Left forelimb (tissue), 1 donor: Measurements from ENCODE around the gene MRPS2.
"Not testable (repeated sequence)": the region's sequence is repeated elsewhere in the genome, so short reads cannot be mapped to it uniquely, and the experiment has no call there.

Source experiments
- DNase-seq: peaks from one replicate; pipeline ENCODE4 v3.0.0-alpha.2; 2018; ENCODE audit warnings: low spot score

The MRPS2 gene

GRCh38 chr9:135499326-135500070 is 984 bp upstream of the MRPS2 start:
- DNase-seq, result peak; percentile 94

DNA sequence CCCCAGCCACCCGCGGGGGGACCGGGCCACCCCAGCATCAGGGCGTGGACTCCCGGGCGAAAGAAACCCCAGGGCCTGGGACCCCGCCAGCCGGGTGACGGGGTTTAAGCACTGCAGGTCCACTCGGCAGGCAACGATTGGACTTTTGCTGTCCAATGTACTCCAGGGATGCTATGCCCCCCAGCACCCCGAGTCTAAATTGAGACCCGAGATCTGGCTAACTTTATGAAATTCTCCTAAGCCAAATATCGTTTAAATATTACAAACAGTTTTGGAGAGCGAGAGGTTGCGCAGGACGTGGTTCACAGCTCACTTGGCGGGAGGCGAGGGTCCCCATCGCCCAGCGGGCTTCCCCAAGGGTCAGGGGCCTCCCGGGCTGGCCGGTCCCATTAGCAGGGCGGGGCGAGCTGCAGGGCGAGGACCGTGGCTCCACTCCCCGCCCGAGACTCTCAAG is 384 bp upstream of the MRPS2 start:
- peak; percentile 76 for DNase-seq

DNA sequence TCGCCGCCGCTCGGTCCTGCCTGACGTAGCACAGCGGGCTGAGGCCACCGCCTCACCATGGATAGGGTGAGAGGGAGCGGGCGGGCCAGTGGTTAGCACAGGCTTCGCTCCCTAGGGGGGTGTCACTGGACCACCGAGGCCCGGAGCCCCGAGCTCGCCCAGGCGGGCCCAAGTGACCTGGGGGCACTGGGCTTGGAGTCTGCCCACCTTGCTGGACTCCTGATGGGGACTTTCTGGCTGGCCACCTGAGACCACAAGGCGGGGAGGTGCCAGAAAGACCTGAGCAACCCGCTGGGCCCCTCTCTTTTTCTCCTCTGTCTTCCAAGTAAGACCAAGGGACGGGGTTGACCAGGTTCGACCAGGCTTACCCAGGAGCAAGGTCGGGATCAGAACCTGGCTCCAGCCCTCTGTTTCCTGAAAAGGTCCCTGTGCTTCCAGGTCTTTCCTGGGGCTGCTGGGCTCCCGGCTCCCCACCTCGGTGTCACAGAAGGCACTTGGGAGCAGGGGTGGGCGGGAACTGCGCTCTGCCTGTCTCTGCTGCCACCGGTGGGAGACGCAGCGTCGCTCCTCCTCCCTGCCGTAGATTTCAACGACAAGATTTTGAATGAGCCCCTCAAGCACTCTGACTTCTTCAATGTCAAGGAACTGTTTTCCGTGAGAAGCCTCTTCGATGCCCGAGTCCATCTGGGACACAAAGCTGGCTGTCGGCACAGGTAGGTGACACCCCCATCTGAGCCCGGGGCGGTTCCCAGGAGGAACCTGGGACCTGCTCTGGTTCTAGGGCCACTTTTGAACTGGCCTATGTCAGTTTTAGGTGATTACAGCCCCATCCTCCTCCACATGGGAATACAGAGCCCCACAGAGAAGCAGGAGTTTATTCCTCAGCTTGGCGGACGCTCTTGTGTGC is 1.0 kb downstream of the MRPS2 start:
- DNase-seq, result no peak

DNA sequence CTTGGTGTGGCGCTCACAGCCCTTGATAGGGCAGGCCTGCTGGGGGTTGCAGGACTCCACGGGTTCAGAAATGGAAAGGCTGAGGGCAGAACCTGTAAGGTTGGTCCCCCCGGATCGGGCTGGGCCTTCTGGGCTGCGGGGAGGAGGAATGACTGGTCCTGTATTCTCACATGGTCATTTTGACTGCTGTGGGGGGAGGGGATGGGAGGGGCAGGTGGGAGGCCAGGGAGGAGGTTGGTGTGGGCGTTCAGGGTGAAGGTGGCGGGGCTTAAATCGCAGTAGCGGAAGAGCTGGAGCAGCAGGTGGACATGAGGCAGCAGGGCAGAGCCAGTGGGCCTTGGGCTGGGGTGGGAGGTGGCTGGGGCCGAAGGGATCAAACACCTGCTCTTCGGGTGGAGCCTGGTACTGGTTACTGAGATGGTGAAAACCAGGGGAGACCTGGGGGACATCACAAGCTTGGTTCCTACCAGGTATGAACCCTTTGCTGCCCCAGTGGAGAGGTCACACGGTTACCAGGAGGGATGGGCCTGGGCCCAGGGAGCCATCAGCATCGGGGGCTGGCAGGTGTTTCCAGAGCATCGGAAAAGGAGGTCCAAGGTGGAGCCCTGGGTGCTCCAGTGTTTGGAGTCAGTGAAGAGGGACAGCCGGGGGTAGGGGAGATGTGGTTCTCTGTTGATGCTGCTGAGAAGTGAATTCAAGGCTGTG is 1.8 kb downstream of the MRPS2 start:
- no peak for DNase-seq

DNA sequence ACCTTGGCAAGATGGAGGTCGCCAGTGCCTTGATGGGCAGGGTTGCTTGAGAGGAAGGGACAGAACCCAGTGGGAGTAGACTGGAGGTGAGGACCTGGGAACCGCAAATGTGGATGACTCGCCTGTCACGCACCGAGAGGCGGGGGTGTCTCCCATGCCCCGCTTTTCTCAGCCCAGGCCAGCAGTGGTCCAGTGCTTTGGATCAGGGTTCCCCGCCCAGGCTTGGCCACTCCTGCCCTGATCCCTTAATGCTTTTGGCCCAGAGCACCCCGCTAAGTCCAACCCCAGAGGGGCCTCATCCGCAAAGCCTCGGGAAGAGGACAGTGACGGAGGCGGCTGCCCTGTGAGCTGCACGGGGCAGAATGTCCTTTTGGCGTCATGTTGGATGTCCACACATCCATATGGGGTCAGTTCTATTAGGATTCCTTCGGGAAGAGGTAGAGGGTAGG is 2.4 kb downstream of the MRPS2 start:
- no peak for DNase-seq

DNA sequence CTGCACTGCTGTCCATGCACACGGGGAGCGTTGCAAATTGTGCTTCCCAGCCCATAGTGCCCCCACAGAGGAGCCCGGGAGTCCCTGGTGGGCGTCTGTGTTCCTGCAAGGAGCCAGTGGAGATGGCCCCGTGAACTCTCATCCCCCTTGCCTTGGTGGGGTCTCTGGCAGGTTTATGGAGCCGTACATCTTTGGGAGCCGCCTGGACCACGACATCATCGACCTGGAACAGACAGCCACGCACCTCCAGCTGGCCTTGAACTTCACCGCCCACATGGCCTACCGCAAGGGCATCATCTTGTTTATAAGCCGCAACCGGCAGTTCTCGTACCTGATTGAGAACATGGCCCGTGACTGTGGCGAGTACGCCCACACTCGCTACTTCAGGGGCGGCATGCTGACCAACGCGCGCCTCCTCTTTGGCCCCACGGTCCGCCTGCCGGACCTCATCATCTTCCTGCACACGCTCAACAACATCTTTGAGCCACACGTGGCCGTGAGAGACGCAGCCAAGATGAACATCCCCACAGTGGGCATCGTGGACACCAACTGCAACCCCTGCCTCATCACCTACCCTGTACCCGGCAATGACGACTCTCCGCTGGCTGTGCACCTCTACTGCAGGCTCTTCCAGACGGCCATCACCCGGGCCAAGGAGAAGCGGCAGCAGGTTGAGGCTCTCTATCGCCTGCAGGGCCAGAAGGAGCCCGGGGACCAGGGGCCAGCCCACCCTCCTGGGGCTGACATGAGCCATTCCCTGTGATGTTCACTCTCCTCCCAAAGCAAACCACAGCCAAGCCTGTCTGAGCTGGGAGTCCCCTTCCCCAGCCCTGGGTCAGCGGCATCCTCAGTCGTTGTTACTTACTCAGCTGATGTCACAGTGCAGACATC is 3.1 kb downstream of the MRPS2 start:
- no peak for DNase-seq

DNA sequence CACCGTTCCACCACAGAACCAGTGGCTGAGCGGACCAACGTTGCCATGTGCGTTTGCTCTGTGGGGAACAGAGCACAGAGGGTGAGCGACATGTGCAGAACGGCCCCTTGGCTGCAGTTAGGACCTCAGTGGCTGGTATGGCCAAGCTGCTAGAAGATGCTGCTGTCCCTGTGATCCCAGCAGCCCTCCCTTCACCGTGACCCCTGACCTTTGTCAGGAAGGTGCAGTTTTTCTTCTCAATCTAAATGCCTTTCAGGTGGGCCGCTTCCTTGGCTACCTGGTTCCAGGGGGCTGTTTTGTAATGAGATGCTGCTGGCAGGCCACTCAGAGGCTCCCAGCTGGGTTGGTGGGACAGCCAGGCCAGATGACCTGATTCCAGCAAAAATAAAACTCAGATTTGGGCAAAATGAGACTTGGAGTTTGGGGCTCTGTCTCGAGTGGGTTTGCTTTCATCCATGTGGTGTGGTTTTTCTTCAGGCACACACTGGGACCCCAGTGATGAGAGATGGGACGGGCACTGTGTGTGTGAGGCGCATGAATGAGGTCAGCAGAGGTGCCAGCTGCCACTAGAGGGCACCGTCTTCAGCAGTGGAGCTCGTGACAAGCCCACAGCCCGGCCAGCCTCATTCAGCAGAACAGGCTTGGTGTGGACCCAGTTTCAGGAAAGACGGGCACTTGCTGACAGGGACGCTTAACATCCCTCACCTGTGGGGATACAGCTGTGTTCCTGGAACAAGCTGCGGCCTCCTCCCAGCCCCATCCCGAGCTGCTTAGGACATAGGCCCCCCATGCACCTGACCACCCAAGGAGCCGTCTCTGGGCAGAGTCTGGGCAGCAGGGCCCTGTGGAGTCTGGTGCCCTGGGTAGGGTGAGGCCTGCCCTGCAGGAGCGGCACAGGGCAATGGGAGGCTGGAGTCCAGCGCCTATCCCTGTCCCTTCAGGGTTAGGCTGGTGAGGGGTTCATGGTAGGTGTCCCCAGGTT is 4.1 kb downstream of the MRPS2 start:
- DNase-seq, result no peak

DNA sequence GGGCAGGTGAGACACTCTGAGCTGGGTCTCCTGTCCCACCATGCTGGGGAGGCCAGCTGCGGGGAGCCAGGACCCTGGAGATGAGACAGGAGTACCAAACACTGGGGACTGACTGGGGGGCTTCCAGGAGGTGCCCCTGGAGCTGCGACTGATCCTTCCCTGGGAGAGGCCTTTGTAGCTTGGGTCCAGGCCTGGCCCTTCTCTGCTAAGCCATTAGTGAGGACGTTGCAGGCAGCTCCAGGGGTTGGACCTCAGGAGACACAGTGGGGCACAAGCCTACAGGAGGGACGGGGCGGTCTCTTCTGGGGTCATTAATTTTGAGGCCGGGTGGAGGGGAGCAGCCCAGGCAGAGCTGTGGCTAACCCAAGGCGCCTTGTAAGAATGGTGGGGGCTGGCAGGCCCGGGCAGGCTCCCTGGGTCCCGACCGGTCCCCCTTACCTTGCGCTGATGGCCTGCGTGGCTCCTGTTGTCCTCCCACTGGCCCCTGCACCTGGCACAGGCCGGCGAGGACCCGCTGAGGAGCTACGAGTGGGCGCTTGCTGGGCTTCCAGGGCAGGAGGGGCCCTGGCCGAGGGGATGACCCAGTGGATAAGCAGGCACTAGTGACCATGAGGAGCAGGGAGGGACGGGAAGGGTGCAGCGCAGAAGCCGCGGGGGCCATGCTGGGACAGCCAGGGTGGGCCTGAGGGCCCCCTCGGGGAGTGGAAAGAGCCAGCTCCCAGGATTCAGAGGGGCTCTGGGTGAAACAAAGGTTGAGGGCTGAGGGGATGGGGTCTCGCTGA is 5.1 kb downstream of the MRPS2 start:
- no peak for DNase-seq

DNA sequence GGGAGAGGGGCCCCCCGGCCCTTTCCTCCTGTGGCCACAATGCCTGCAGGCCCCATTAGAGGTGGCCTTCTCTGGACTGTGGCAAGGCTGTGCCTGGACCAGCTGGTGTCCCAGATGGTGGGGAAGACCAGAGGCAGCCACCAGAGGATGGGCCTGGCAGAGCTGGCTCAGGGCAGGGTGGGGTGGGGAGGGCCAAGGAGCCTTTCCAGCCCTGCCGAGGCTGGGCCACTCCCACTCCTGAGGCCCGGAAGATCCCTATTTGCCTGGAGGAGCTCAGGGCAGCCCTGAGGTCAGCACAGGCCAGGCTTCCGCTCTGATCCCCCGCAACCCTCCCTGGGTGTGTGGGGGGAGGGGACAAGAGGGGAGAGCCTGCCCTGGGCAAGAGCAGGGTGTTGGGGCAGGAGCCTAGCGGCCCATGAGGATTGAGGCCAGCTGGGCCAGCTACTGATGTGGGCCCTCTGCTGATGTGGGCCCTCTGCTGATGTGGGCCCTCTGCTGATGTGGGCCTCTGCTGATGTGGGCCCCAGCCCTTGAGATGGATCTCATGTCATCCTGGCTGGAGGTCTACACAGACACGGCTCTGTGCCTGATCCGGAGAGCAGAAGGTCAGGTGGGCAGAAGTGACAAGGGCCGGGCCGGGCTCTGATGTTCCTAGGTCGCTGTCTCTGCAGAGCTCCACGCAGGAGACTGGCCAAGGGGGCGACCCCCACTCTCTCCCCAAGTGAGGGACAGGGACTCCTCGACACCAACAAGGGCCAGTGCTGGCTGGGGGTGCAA is 6.0 kb downstream of the MRPS2 start:
- no peak for DNase-seq

DNA sequence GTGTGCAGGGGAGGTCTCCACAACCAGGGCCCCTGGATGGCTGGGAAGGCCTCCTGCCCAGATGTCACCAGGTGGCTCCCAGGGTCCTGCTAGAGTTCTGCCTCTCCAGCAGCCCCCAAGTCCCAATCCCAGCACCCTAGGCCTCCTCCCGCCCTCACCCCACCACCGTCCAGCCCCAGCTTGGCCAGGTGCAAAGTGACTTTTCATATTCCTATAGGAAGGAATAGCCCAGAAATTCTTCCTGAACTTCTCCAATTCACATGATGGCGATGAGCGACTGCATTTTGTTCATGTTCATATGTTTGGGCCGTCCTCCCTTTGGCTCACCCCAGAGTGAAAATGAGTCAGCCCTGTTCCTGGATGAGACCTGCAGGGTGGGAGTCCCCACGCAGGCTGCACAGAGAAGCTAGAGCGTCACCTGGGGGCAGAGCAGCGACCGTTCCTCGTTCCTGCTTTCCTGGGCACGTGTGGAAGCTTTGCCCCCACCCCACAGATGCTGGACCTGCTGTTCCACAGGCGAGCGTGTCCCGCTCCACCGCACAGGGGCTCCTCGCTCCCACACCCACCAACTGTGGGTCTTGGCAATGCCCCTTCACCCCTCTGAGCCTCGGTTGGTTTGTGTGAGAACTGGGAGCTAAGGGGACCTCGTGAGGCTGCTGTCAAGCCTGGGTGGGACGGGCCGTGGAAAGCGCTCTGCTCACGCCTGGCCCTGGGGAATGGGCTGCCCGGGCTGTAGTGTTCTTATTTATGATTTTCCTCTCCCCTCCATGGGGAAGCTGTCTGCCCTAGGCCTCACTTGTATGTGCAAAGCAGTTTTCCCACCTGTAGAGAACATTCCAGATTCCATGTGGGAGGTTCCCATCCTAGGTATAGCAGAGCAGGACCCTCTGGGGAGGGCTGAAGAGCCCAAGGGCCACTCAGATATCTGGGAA is 6.9 kb downstream of the MRPS2 start:
- DNase-seq, result peak; percentile 38

GRCh38 chr9:135508211-135508820 is 7.8 kb downstream of the MRPS2 start:
- peak; percentile 46 for DNase-seq

DNA sequence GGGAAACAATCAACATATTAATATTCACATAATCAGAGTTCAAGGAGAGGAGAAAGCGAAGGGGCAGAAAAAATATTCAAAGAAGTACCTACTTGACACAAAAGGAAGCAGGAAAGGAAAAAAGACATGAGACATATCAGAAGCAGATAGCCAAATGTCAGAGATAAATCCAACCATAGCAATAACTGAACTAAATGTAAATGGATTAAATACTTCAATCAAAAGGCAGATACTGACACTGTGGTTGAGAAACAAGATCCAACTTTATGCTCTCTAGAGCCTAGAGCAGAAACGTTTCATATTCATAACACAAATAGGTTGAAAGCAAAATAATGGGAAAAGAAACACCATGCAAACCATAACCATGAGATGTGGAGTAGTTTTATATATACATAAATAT is 9.0 kb downstream of the MRPS2 start:
- no peak for DNase-seq

DNA sequence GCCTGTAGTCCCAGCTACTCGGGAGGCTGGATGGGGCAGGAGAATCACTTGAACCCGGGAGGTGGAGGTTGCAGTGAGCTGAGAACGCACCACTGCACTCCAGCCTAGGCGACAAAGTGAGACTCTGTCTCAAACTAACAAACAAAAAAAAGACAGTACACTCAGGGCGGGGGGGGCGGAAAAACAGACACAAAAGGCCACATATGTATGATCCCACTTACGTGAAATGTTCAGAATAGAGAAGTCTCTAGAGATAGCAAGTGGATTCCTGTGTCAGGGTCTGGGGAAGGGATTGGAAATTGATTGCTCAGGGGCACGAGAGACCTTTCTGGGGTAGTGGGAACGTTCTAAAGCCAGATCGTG is 11.7 kb downstream of the MRPS2 start:
- peak; percentile 37 for DNase-seq

- DNase-seq, result peak; percentile 50
Measured at GRCh38 chr9:135512904-135513303, 12.4 kb downstream of the MRPS2 start.

DNA sequence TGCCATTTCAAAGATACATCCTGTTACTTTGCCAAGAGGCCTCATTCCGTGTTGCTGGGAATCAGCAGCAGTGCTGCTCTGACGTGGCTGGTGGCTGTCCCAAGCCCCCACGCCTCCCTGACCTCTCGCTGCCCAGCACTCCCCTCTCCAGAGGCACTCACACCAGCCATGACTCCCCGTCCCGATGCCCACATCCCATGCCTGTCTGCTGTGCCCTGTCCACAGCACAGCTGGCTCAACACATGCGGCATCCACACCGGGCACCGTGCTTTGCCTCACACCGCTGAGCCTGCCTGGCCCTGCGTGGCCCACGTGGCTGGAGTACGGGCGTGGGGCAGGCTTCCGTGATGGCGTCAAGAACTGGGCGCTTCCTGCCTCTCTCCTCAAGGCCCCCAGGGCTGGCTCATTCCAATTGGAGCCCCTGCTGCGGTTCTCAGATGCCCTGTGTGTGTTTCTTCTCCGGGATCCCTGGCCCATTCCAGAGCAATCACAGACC is 12.9 kb downstream of the MRPS2 start:
- DNase-seq, result peak; percentile 53

- not testable (repeated sequence) for DNase-seq
Measured at GRCh38 chr9:135513906-135514305, 13.4 kb downstream of the MRPS2 start.
